ENCODE measurements around the gene HES5.

GRCh38 chr1:2527556-2527860 lies 2.6 kb downstream of the HES5 start:
- TF ChIP-seq, protein P1, sequence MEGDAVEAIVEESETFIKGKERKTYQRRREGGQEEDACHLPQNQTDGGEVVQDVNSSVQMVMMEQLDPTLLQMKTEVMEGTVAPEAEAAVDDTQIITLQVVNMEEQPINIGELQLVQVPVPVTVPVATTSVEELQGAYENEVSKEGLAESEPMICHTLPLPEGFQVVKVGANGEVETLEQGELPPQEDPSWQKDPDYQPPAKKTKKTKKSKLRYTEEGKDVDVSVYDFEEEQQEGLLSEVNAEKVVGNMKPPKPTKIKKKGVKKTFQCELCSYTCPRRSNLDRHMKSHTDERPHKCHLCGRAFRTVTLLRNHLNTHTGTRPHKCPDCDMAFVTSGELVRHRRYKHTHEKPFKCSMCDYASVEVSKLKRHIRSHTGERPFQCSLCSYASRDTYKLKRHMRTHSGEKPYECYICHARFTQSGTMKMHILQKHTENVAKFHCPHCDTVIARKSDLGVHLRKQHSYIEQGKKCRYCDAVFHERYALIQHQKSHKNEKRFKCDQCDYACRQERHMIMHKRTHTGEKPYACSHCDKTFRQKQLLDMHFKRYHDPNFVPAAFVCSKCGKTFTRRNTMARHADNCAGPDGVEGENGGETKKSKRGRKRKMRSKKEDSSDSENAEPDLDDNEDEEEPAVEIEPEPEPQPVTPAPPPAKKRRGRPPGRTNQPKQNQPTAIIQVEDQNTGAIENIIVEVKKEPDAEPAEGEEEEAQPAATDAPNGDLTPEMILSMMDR (IDR thresholded peaks at IDR 0.05; ENCODE audit: low read depth, low read length): no peak
- no peak for TF ChIP-seq EZH2phosphoT487 (IDR thresholded peaks at IDR 0.05; ENCODE audit: low read depth)
